ENCODE data around the gene SNX13.

DNA sequence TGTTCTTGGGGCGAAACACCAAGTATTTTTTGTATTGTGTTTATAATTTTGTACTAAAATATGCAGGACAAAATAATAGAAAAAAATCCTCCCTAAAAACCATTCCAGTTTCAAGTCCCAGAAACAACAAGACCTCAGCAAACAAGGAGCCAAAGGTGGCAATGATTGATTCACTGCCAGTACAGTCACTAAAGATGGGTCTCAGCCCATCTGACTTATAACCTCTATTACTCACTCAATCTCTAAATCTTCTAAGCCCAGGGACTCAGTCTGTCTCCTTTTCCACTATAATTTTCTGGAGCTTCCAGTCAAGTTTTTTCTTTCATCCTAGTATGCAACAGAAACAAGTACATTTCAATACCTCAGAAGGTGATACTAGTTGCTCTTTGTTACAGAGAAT is 33.3 kb downstream of the SNX13 start:
- TF ChIP-seq CTCF (conservative IDR thresholded peaks at IDR 0.05 in 1 of 2, IDR thresholded peaks at IDR 0.05 in 1 of 2; ENCODE audit: extremely low read depth in 1 of 2, insufficient read depth in 1 of 2, low read depth in 1 of 2, low read length in 2 of 2) (no peak), EZH2 (IDR thresholded peaks at IDR 0.05; ENCODE audit: borderline replicate concordance, low read length) (no peak)

Data from mammary epithelial cell (primary cell).